ENCODE measurements around the gene PAXX.

PAXX gene

GRCh38 chr9:136991993-136992818 is at the start of gene PAXX:
TSS of gene PAXX (plus strand) at chr9:136992422. CDS start at chr9:136992444, 22 bp downstream.
- peak; percentile 96 for DNase-seq

- no peak for DNase-seq
Measured at GRCh38 chr9:136942881-136943230, 49.4 kb upstream of the PAXX start.

- DNase-seq, result no peak
Measured at GRCh38 chr9:136943291-136944211, 48.7 kb upstream of the PAXX start.

- DNase-seq, result no peak
Measured at GRCh38 chr9:136944212-136944518, 48.1 kb upstream of the PAXX start.

GRCh38 chr9:136944519-136945332 is 47.5 kb upstream of the PAXX start, which contains the start of the genes C8G and FBXW5:
TSS of gene C8G (plus strand) at chr9:136945243. CDS start at chr9:136945321, 78 bp downstream.
TSS of gene FBXW5 (minus strand) at chr9:136944738. CDS start at chr9:136944083, 655 bp downstream.
- DNase-seq, result peak; percentile 94

- DNase-seq, result no peak
Measured at GRCh38 chr9:136945333-136946227, 46.6 kb upstream of the PAXX start.

GRCh38 chr9:136946228-136947027 is 45.8 kb upstream of the PAXX start:
- no peak for DNase-seq

GRCh38 chr9:136947028-136947891 is 45.0 kb upstream of the PAXX start:
- DNase-seq, result no peak

- peak; percentile 20 for DNase-seq
Measured at GRCh38 chr9:136947955-136948510, 44.2 kb upstream of the PAXX start.

GRCh38 chr9:136949239-136949816 is 42.9 kb upstream of the PAXX start:
- DNase-seq, result peak; percentile 15

- DNase-seq, result peak; percentile 98
Measured at GRCh38 chr9:136949817-136950655, 42.2 kb upstream of the PAXX start.

- no peak for DNase-seq
Measured at GRCh38 chr9:136950656-136951276, 41.5 kb upstream of the PAXX start.

- no peak for DNase-seq
Measured at GRCh38 chr9:136951541-136952320, 40.5 kb upstream of the PAXX start, which contains the start of gene LCN12. TSS of gene LCN12 (plus strand) at chr9:136952273. CDS start at chr9:136952328, 55 bp downstream.

GRCh38 chr9:136952321-136952850 is 39.8 kb upstream of the PAXX start:
- DNase-seq, result no peak

GRCh38 chr9:136952876-136953770 is 39.1 kb upstream of the PAXX start:
- DNase-seq, result no peak

Data from CD4-positive, alpha-beta T cell treated with Interleukin-6 for 4 hours (primary cell).